GM12892 (cell line): ENCODE data around the gene MORC2.

Experiments
- DNase-seq: peaks from one replicate; pipeline ENCODE4 v3.0.0; 2011; ENCODE audit not compliant: insufficient read length
- FAIRE-seq: peaks from 2 replicates; lab custom pipeline; 2011; peaks lifted over from hg19 to GRCh38; lab: Jason Lieb, UNC
- POLR2A ChIP-seq: IDR thresholded peaks from 2 replicates; pipeline ENCODE4 v1.6.1; 2011; ENCODE audit warnings: low read depth, low read length, control low read depth
- POLR2AphosphoS5 ChIP-seq: IDR thresholded peaks from 2 replicates; pipeline ENCODE4 v1.6.1; 2011; ENCODE audit warnings: low read depth, low read length, control low read depth
- TAF1 ChIP-seq: IDR thresholded peaks from 2 replicates; pipeline ENCODE4 v1.6.1; 2011; ENCODE audit warnings: low read depth, mild to moderate bottlenecking, control low read depth, low read length, borderline replicate concordance

MORC2 gene

DNA sequence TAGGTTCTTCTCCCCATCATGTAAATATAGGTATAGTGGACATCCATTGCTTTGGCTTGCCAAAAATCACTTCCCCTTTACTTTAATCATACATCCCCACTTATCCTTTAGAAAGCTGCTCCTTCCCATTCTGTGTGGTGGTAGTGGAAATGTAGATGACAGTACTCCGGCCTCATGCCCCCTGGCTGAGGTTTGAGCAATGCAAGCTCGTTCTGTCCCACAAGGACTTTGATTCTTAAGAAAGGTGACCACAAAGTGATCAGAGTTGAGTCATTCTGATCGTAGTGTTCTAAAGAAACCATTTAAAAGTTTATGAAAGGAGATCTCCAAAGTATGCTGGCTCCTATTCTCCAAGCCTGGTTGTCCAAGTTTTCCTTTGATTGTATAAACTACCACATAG, 11.4 kb upstream of the MORC2 start:
- TF ChIP-seq POLR2A (no peak), TAF1 (no peak), POLR2AphosphoS5 (no peak)
- DNase-seq = no peak
- FAIRE-seq = peak; percentile 5

DNA sequence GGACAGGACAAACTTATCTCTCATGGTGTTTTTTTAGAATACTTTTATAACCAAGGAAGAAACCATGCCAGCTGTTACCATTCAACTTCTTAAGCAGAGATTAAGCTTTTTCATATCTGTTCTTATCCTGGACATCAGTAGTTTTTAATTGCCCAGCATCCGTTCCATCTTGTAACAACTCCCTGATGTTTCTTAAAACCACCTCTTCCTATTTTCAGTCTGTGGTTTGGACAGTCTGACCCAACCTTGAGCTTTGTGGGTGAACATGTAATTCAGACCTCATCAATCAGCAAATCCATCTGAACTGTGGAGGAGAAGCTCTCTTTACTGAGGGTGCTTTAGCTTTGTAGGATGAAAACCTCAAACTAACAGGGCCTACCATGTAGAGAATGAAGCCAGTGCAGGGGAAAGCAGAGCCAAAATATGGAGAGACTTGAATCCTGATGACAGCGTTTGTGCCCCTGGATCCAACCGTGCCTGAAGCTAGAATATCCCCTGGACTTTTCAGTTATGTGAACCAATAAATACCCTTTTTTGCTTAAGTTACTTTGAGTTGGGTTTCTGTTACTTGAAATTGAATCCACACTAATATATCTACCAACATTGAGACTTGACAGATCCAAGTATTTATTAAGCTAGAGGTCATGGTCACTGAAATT, 9.9 kb upstream of the MORC2 start:
- FAIRE-seq (peak; percentile 79), DNase-seq (no peak)
- no peak for TF ChIP-seq POLR2A
- TF ChIP-seq POLR2AphosphoS5 = no peak
- TF ChIP-seq TAF1 = no peak

DNA sequence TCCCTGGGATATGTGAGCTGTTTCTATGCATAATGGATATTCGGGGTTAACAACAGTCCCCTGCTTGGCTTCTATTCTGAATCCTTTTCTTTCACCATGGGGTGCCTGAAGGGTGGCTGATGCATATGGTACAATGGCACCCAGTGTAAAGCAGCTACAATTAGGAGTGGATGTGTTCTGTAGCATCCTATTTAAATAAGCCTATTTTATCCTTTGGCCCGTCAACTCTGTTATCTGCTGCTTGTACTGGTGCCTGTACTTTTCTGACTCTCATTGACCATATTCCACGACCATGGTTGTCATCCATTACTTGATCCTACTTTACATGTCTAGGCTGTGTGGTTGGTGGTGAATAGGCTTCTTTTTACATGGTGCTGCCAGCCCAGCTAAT, 1.8 kb upstream of the MORC2 start:
- DNase-seq (no peak), FAIRE-seq (peak; percentile 21)
- TF ChIP-seq TAF1 = no peak

DNA sequence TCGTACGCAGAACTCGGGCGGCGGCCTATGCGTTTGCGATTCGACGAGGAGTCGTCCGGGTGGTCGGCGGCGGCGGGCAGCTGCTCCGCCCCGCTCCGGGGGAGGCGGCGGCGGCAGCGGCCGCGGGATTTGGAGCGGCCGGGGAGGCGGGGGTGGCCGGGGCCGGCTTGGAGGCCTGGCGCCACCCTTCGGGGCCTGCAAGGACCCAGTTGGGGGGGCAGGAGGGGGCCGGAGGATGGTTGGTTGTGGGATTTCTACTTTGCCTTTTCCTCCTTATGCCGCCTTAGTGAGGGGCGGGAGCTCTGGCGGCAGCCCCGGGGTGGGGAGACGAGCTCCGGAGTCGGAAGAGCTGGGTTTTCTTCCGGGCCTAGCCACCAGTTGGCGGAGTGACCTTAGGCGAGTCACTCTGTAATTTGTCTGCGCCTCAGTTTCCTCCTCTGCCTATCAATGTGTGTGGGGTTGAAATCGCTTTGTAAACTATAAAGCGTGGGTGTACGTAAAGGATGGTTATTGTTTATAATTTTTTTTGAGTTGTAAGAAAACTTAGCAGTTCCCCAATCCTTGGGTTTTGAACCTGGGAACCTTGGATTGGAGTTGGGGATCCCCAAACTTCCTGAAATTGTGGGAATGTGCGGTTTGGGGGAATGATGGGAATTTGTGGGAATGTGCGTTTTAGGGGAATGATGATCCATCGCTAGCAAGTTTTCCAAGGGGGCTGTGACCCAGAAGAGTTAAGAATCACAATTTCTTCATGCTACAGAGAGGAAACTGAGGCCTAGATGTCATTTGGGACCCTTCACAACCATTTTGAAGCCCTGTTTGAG, 1.2 kb upstream of the MORC2 start:
- FAIRE-seq (peak; percentile 70), DNase-seq (no peak)
- no peak for TF ChIP-seq TAF1
- TF ChIP-seq POLR2A = no peak
- TF ChIP-seq POLR2AphosphoS5 = no peak

DNA sequence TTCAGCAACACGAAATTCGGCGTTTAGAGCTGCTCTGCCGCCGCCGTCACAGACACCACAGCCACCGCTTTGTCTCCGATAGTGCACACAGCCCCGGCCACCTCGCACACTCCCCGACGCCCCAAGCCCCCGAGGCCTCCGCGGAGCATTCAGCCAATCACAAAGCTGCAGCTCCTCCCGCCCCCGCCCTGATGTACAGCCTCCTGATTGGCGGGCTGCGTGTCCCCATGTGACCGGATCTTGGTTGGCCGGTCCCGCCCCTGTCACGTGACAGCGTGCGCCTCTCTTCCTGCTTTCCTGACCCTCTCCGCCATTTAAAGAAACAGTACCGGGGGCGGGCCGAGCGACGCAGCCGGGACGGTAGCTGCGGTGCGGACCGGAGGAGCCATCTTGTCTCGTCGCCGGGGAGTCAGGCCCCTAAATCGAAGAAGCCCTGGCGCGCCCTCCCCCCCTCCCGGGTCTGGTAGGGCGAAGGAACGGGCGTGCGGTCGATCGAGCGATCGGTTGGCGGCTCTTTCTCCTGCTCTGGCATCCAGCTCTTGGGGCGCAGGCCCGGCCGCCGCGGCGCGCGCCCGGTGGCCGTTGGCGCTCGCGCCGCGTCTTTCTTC, 454 bp upstream of the MORC2 start, which contains the start of gene TUG1:
Gene TUG1 (plus strand): TSS at position 342 of the 608 bp plus-strand sequence.
- peak; percentile 97 for FAIRE-seq
- peak; percentile 75; the same call in 1 of the 2 replicates for TF ChIP-seq POLR2A
- TF ChIP-seq POLR2AphosphoS5 = no peak; the same call in 1 of the 2 replicates
- peak; percentile 95 for DNase-seq

DNA sequence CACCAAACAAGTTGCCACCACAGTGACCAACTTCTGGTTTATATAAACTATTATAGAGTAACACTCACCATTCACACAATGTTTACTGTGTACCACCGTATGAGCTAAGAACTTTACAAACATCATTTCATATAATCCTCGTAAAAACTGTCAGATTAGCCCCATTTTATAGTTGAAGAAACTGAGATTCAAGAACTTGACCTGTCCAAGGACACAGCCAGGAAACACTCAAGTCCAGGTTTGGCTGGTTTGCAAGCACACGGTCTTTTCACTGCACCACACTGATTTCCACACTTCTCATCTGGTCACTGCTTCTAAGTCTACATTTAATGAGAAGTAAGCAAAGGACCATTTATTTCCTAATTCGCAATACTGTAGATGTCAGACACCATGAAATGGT, 3.7 kb downstream of the MORC2 start:
- DNase-seq (no peak), FAIRE-seq (no peak)
- TF ChIP-seq TAF1 (no peak), POLR2AphosphoS5 (no peak), POLR2A (no peak)

DNA sequence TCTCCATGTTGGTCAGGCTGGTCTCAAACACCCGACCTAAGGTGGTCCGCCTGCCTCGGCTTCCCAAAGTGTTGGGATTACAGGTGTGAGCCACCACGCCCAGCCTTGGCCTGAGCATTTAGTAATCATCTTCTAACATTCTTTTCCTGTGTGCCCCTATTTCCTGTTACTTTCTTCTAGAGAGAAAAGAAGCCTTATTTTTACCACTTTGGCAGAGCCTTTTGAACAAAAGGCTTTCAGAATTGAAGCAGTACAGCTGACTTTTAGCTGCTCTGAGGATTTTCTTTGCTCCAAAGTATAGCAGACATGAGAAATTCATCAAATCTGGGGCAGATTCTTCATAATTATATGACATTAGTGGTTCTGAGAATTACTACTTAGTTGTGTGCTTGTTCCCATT, 13.4 kb downstream of the MORC2 start:
- no peak for FAIRE-seq
- no peak for DNase-seq
- TF ChIP-seq POLR2A (no peak), TAF1 (no peak), POLR2AphosphoS5 (no peak)

DNA sequence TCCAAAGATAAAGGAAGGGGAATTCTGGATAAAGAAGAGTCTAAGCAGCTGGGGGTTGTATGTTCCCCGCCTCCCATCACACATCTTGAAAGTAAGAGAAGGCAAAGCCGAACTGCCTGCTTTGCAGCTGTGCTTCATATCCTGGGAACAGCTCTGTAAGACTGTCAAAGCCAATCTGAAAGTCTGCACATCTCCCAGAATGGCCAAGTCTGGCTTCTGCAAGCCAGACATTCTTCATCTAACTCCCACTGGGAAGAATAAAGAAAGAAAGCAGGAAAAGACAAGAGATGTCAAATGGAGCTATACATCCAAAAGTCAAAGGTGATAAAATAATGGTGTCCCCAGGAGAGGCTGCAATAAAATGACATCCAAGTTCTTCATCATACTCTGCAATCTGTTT, 15.4 kb downstream of the MORC2 start:
- FAIRE-seq (no peak), DNase-seq (no peak)
- no peak for TF ChIP-seq TAF1
- no peak for TF ChIP-seq POLR2AphosphoS5
- TF ChIP-seq POLR2A = no peak

DNA sequence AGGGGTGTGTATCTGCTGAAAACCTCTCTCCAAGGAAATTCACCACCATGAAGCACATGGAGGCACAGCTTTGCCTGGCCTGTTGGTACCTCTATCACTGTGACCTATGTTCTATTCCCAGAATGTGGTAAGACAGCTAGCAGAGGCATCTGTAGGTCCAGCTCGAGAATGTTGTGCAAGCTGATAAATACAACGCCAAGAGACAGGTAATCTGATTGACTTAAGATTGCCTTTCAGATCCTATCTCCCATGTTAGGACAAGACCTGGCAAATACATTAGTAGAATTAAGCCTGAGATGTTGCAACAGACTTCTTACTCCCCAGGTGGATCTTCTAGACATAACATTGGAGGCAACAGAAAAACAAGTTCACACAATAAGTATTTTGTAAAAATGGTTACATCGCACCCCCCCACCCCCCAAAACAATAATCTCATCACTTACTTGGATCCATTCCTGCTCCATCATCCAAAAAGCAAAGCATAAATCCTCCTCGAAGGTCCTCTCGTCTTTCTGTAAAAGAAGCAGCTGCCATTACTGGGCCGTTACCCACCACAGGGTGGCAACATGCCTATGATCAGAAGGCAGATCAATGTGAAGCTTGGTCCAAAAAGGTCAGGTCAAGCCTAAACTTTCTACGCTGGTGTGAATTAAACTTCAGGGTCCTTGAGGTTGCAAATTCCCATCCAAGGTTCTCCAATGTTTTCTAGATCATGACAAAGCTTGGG, 18.5 kb downstream of the MORC2 start:
- DNase-seq (no peak), FAIRE-seq (no peak)
- no peak for TF ChIP-seq POLR2A
- no peak for TF ChIP-seq POLR2AphosphoS5
- no peak for TF ChIP-seq TAF1

DNA sequence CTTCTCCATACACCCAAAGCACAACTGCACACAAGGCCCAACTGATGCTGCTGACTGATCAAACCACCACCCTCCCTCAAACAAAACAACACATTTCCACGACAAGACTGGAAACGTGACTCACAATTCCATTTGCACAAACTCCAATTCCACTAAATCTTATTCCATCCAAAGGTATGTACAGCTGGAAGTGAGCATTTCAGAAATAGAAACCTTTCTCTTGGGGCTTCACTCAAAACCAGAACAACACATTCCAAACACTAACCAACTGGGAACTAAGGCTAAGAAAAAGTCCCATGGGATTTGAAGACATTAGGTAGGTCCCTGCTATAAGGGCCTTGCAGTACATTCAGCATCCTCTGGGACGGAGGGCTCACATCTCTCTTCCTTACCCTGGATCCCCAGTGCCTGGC, 19.6 kb downstream of the MORC2 start:
- FAIRE-seq (no peak), DNase-seq (no peak)
- TF ChIP-seq POLR2AphosphoS5 (no peak), TAF1 (no peak), POLR2A (no peak)

DNA sequence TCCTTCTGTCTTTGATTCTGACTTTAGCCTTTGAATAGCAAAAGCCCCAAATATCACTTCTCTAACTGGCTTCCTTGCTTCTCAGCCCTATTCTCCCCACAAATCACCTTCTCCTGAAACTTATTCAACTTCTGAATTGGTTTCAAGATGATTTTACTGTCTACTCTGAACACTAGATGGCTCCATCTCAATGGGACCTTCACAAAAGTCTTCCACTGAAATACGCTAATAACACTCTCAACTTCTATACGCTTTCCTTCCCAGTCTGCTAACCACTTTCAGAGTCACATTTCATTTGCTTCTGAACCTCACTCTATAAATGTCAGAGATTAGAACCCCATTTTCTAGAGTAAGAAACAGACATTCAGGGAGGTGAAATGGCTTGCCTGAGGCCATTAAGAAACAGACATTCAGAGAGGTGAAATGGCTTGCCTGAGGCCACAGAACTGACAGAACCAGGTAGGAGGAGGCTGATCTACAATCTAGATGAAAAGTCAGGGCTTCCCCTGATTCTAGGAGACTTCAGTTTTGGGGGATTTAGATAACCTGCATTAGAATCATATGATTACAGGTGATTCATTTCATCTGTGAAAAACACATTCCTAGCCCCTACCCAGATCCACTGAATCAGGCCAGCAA, 20.6 kb downstream of the MORC2 start:
- TF ChIP-seq TAF1 (no peak), POLR2AphosphoS5 (no peak), POLR2A (no peak)
- FAIRE-seq (no peak), DNase-seq (no peak)
